Fibroblast of mammary gland (primary cell): Measurements from ENCODE around the gene EFCAB7.

Source experiments
- DNase-seq: peaks from one replicate; pipeline ENCODE4 v3.0.0-alpha.2; 2010; ENCODE audit warnings: low read depth
- H3K4me3 ChIP-seq: 2 replicates; pipeline ENCODE4 v1.5.1; 2011; ENCODE audit warnings: low read depth, mild to moderate bottlenecking, low read length, moderate library complexity; ENCODE audit not compliant: control insufficient read depth
- CTCF ChIP-seq: conservative IDR thresholded peaks from 2 replicates; pipeline ENCODE4 v1.5.1; 2011; ENCODE audit warnings: low read depth, low read length, inconsistent platforms; ENCODE audit not compliant: control insufficient read depth, insufficient read depth

Gene EFCAB7

GRCh38 chr1:63621075-63621474 is 97.8 kb downstream of the EFCAB7 start:
- H3K4me3 ChIP-seq, result no peak overlapping the region
- no peak for DNase-seq
- TF ChIP-seq CTCF, result no peak

DNA sequence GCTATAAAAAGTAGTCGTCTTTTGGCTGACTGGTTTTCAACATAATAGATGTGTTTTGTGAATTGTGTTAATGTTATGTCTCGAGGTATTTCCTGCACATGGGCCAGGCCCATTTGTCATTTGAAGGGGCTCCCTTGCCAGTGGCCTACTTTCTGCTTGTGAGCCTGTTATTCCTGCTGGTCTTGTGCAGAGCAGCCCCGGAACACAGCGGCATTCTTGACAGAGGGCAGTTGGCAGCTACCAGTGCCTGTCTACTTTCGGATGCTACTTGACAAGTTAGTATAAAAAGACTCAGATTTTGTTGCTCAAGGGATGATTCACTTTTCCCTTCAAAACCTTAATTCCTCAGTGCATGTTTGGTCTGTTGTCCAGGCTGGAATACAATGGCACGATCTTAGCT is 98.4 kb downstream of the EFCAB7 start:
- H3K4me3 ChIP-seq, result no peak overlapping the region
- peak; percentile 51 for DNase-seq
- no peak for TF ChIP-seq CTCF
